ENCODE results near the gene GPR63. TPM values are rescaled to one million over a fixed set of nuclear protein-coding genes. Genes with fewer than 3 reads are reported as not detected.

Gene GPR63
- total and polyA plus RNA-seq, 12 donors = 0.06 to 2.5 (median 0.78) TPM

DNA sequence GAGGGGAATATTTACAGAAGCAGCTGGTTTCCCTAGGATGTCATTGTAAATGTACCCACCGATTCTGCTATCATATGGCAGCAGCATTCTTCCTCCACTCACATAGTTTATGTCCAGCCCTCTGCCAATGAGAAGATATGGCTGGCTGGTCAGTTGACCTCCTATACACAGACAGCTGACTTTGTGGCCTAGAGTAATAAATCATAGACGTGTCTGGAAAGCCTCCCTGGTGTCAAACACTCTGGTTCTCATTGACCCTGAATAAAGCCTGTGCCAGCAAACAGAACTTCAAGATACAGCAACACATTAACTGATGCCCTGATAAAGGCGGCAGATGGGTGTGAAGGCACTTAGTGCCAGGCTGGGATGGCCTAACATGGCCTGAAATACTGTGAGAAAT lies 52.6 kb downstream of the GPR63 start:
- H3K27me3 ChIP-seq = no peaks in the 10 kb centered on the region
- TF ChIP-seq, protein P1, sequence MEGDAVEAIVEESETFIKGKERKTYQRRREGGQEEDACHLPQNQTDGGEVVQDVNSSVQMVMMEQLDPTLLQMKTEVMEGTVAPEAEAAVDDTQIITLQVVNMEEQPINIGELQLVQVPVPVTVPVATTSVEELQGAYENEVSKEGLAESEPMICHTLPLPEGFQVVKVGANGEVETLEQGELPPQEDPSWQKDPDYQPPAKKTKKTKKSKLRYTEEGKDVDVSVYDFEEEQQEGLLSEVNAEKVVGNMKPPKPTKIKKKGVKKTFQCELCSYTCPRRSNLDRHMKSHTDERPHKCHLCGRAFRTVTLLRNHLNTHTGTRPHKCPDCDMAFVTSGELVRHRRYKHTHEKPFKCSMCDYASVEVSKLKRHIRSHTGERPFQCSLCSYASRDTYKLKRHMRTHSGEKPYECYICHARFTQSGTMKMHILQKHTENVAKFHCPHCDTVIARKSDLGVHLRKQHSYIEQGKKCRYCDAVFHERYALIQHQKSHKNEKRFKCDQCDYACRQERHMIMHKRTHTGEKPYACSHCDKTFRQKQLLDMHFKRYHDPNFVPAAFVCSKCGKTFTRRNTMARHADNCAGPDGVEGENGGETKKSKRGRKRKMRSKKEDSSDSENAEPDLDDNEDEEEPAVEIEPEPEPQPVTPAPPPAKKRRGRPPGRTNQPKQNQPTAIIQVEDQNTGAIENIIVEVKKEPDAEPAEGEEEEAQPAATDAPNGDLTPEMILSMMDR (IDR thresholded peaks at IDR 0.05) = no peak
- intact Hi-C loops (cut with DNase I) = no loop called here
- ATAC-seq = no peak
- H3K4me3 ChIP-seq = no peak overlapping the region
- H3K36me3 ChIP-seq = no peaks in the 10 kb centered on the region
- H3K4me1 ChIP-seq = peaks cover 0 to 13% (median 5%) of the 10 kb centered on the region in 9 donors
- H3K9me3 ChIP-seq = no peaks in the 10 kb centered on the region
- DNase-seq = no peak
- H3K27ac ChIP-seq = no peak overlapping the region
- 40 to 55% methylated on average over 3 of the region's 3 CpGs for WGBS, 2 donors

- no peaks in the 10 kb centered on the region for H3K36me3 ChIP-seq
- H3K27me3 ChIP-seq = no peaks in the 10 kb centered on the region
- ATAC-seq (no peak), DNase-seq (no peak)
- intact Hi-C loops (cut with DNase I) = no loop called here
- WGBS, 2 donors = 94 to 96% methylated on average over 2 of the region's 2 CpGs
- H3K4me3 ChIP-seq = no peak overlapping the region
- no peaks in the 10 kb centered on the region for H3K9me3 ChIP-seq
- TF ChIP-seq, protein P1 (IDR thresholded peaks at IDR 0.05) = no peak
- H3K27ac ChIP-seq = no peak overlapping the region
- H3K4me1 ChIP-seq = no peaks in the 10 kb centered on the region
Observed at GRCh38 chr6:96783307-96783706, 54.0 kb downstream of the GPR63 start.

- 59 to 78% methylated on average over 1 of the region's 1 CpG for WGBS, 2 donors
- no peak overlapping the region for H3K4me3 ChIP-seq
- H3K4me1 ChIP-seq = no peaks in the 10 kb centered on the region
- H3K36me3 ChIP-seq = no peaks in the 10 kb centered on the region
- intact Hi-C loops (cut with DNase I) = no loop called here
- no peaks in the 10 kb centered on the region for H3K9me3 ChIP-seq
- TF ChIP-seq, protein P1 (IDR thresholded peaks at IDR 0.05) = no peak
- H3K27me3 ChIP-seq = no peaks in the 10 kb centered on the region
- H3K27ac ChIP-seq = no peak overlapping the region
- no peak for DNase-seq
- no peak for ATAC-seq
Observed at GRCh38 chr6:96781557-96781956, 55.7 kb downstream of the GPR63 start.

DNA sequence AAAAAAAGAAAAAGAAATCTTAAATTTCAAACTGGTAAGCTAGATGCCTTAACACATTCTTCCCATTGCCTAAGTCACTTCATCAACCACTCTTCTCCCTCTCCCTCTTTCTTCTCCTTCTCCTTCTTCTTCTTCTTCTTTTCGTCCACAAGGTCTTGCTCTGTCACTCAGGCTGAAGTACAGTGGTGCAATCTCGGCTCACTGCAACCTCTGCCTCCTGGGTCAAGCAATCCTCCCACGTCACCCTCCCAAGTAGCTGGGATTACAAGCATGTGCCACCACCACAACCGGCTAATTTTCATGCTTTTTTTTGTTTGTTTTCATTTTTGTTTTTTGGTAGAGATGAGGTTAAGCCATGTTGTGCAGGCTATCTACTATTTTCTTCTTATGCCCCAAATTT lies 60.2 kb downstream of the GPR63 start:
- WGBS, 2 donors = 80 to 81% methylated on average over 4 of the region's 4 CpGs
- no peak for DNase-seq
- intact Hi-C loops (cut with DNase I) = no loop called here
- TF ChIP-seq, protein P1 (IDR thresholded peaks at IDR 0.05) = no peak
- no peak overlapping the region for H3K27ac ChIP-seq
- no peak overlapping the region for H3K4me3 ChIP-seq
- H3K27me3 ChIP-seq = no peaks in the 10 kb centered on the region
- no peaks in the 10 kb centered on the region for H3K36me3 ChIP-seq
- H3K4me1 ChIP-seq = no peaks in the 10 kb centered on the region
- ATAC-seq = no peak
- peaks cover 0 to 5% (median 0%) of the 10 kb centered on the region in 11 donors for H3K9me3 ChIP-seq

All from heart right ventricle (tissue), 16 donors.